GM23338 (cell line): ENCODE results near the gene CACNA1G. TPM values are rescaled to one million over a fixed set of nuclear protein-coding genes. Genes with fewer than 3 reads are reported as not detected.

Experiments
- ATAC-seq: fragments of 200-7000 bp; cut with Tn5 transposase; 3 replicates; pipeline ENCODE4 v1.9.1; 2020
- DNase-seq: peaks from one replicate; pipeline ENCODE4 v3.0.0-alpha.2; 2015; ENCODE audit warnings: low spot score
- H2AFZ ChIP-seq: fragments of 200-600 bp; sonication (generic); 2 replicates; pipeline ENCODE4 v1.8.0; 2016; ENCODE audit warnings: antibody characterized with exemption, mild to moderate bottlenecking, moderate library complexity
- H3F3A ChIP-seq: fragments of 200-600 bp; sonication (generic); replicated peaks from 2 replicates; pipeline ENCODE4 v1.8.0; 2017; ENCODE audit warnings: antibody characterized with exemption, mixed run types, low read depth
- H3K27ac ChIP-seq: fragments of 200-600 bp; sonication (generic); 2 replicates; pipeline ENCODE4 v1.6.1; 2016; ENCODE audit warnings: low read depth
- H3K27me3 ChIP-seq: fragments of 200-600 bp; sonication (generic); 2 replicates; pipeline ENCODE4 v1.8.0; 2016; ENCODE audit warnings: mild to moderate bottlenecking, mixed run types, moderate library complexity; ENCODE audit not compliant: insufficient read depth
- H3K36me3 ChIP-seq: fragments of 200-600 bp; sonication (generic); 2 replicates; pipeline ENCODE4 v1.8.0; 2016; ENCODE audit warnings: mild to moderate bottlenecking; ENCODE audit not compliant: insufficient read depth
- H3K4me1 ChIP-seq: fragments of 200-600 bp; sonication (generic); 2 replicates; pipeline ENCODE4 v1.8.0; 2016; ENCODE audit warnings: mild to moderate bottlenecking, moderate library complexity; ENCODE audit not compliant: insufficient read depth
- H3K4me2 ChIP-seq: fragments of 200-600 bp; sonication (generic); 2 replicates; pipeline ENCODE4 v1.7.1; 2017; ENCODE audit warnings: mixed run types
- H3K4me3 ChIP-seq: fragments of 200-600 bp; sonication (generic); 2 replicates; pipeline ENCODE4 v1.6.1; 2016; ENCODE audit warnings: mixed run types
- H3K79me2 ChIP-seq: fragments of 200-600 bp; sonication (generic); replicated peaks from 2 replicates; pipeline ENCODE4 v1.8.0; 2017; ENCODE audit warnings: mild to moderate bottlenecking; ENCODE audit not compliant: insufficient read depth
- H3K9me2 ChIP-seq: fragments of 200-600 bp; sonication (generic); 2 replicates; pipeline ENCODE4 v1.8.0; 2017; ENCODE audit not compliant: insufficient read depth
- H4K20me1 ChIP-seq: fragments of 200-600 bp; sonication (generic); replicated peaks from 2 replicates; pipeline ENCODE4 v1.8.0; 2017; ENCODE audit warnings: mild to moderate bottlenecking; ENCODE audit not compliant: insufficient read depth
- H3K27ac Mint-ChIP-seq: 2 replicates; pipeline ENCODE4 v1.8.0; 2020; ENCODE audit warnings: inconsistent platforms, mild to moderate bottlenecking, moderate library complexity, mixed read lengths
- H3K27me3 Mint-ChIP-seq: 3 replicates; pipeline ENCODE4 v1.8.0; 2022; ENCODE audit warnings: low read depth, mild to moderate bottlenecking, moderate library complexity, mixed read lengths, inconsistent platforms; ENCODE audit not compliant: insufficient read depth, poor library complexity
- H3K36me3 Mint-ChIP-seq: 3 replicates; pipeline ENCODE4 v1.8.0; 2021; ENCODE audit warnings: low read depth, mild to moderate bottlenecking, inconsistent platforms, moderate library complexity, mixed read lengths
- H3K4me1 Mint-ChIP-seq: 3 replicates; pipeline ENCODE4 v1.8.0; 2020; ENCODE audit warnings: mild to moderate bottlenecking, inconsistent platforms, mixed read lengths
- H3K4me3 Mint-ChIP-seq: 3 replicates; pipeline ENCODE4 v1.8.0; 2021; ENCODE audit warnings: moderate library complexity, mild to moderate bottlenecking, inconsistent platforms, mixed read lengths
- H3K9me3 Mint-ChIP-seq: 3 replicates; pipeline ENCODE4 v1.8.0; 2020; ENCODE audit warnings: moderate library complexity, mild to moderate bottlenecking, inconsistent platforms, mixed read lengths
- CREB1 ChIP-seq: fragments of 250-450 bp; sonication (Bioruptor Pico); IDR thresholded peaks from 2 replicates; pipeline ENCODE4 v1.5.0; 2020; ENCODE audit warnings: low read depth, mild to moderate bottlenecking, moderate library complexity
- EZH2 ChIP-seq: fragments of 200-600 bp; sonication (generic); IDR thresholded peaks from one replicate; pipeline ENCODE4 v1.8.0; 2017; ENCODE audit warnings: antibody characterized with exemption, mild to moderate bottlenecking, low read depth; ENCODE audit not compliant: unreplicated experiment
- EZH2phosphoT487 ChIP-seq: fragments of 200-600 bp; sonication (generic); IDR thresholded peaks from one replicate; pipeline ENCODE4 v1.8.1; 2018; ENCODE audit warnings: antibody characterized with exemption; ENCODE audit not compliant: unreplicated experiment
- JUNB ChIP-seq: IDR thresholded peaks from one replicate; pipeline ENCODE4 v1.6.1; 2016; ENCODE audit warnings: antibody characterized with exemption; ENCODE audit not compliant: unreplicated experiment
- NANOG ChIP-seq: IDR thresholded peaks from 2 replicates; pipeline ENCODE4 v1.6.1; 2016; ENCODE audit warnings: antibody characterized with exemption, borderline replicate concordance
- POLR2AphosphoS5 ChIP-seq: IDR thresholded peaks from 2 replicates; pipeline ENCODE4 v1.6.1; 2016; ENCODE audit warnings: antibody characterized with exemption, low read depth
- STAT1 ChIP-seq: IDR thresholded peaks from one replicate; pipeline ENCODE4 v1.6.1; 2016; ENCODE audit warnings: antibody characterized with exemption; ENCODE audit not compliant: unreplicated experiment
- ZNF114 ChIP-seq: fragments of 250-450 bp; sonication (Bioruptor Pico); IDR thresholded peaks from 2 replicates; pipeline ENCODE4 v1.5.0; 2020; ENCODE audit warnings: mild to moderate bottlenecking, moderate library complexity
- ZNF331 ChIP-seq: fragments of 250-450 bp; sonication (Bioruptor Pico); IDR thresholded peaks from 2 replicates; pipeline ENCODE4 v1.5.0; 2020; ENCODE audit warnings: low read depth, mild to moderate bottlenecking, moderate library complexity
- polyA plus RNA-seq: library from polyadenylated mRNA; unstranded; fragments of >200 nt; fragmentation: Nextera tagmentation; extraction: Ambion mirVana; gene quantifications from 2 replicates; pipeline ENCODE4 v1.2.1, GENCODE V29; 2016
- total RNA-seq: library from RNA; depleted of rRNA; stranded (reverse); fragments of >200 nt; shearing (Covaris generic); gene quantifications from 2 replicates; pipeline ENCODE4 v1.2.3, GENCODE V29; 2014
- TF ChIP-seq, protein P1 (sequence below), 2 experiments: fragments of 200-600 bp in 1 of 2; sonication (generic) in 1 of 2; conservative IDR thresholded peaks; 2 replicates each; pipeline versions ENCODE4 v1.5.1 to v1.6.1; 2016 to 2017; ENCODE audit warnings: antibody characterized with exemption in 2 of 2, low read depth in 2 of 2, mild to moderate bottlenecking in 2 of 2, moderate library complexity in 1 of 2
- TF ChIP-seq, protein P2 (sequence below): IDR thresholded peaks from one replicate; pipeline ENCODE4 v1.6.1; 2018; ENCODE audit warnings: antibody characterized with exemption; ENCODE audit not compliant: unreplicated experiment
- TF ChIP-seq, protein P3 (sequence below): IDR thresholded peaks from 2 replicates; pipeline ENCODE4 v1.6.1; 2016; ENCODE audit warnings: antibody characterized with exemption
- TF ChIP-seq, protein P4 (sequence below): fragments of 250-450 bp; sonication (Bioruptor Pico); IDR thresholded peaks from 2 replicates; pipeline ENCODE4 v1.5.0; 2020; ENCODE audit warnings: mild to moderate bottlenecking, moderate library complexity

Gene CACNA1G
- total and polyA plus RNA-seq, 2 experiments from 2014 or later, result 1.4 to 5.1 TPM

DNA sequence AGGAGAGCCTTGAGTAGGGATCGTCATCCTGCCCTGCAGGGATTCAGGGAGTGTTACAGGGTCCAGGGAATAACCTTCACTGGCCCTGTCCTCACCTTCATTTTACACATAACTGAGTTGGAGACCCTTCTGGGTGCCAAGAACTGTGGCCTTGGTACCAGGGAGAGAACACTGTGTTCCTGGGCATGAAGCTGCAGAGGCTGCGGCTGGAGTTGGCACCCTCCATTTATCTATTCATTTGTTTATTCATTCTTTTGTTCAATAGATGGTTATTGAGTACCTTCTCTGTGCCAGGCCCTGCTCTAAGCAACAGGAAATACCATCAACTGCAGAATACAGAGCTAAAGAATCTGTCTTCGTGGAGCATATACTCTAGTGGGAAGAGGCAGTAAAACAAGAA is 80.8 kb downstream of the CACNA1G start:
- peaks cover 19% of the 10 kb centered on the region for H3K4me1 Mint-ChIP-seq
- no peaks in the 10 kb centered on the region for H3K79me2 ChIP-seq

More for the DNA sequence above, 80.8 kb downstream of the CACNA1G start:
- Mint-ChIP-seq H3K9me3 (no peaks in the 10 kb centered on the region), H3K27ac (no peak overlapping the region; the same call in 1 of the 2 replicates), H3K27me3 (peaks cover 15% of the 10 kb centered on the region), H3K4me3 (no peak overlapping the region), H3K36me3 (no peaks in the 10 kb centered on the region)
- H3F3A ChIP-seq, result no peaks in the 10 kb centered on the region
- H3K27me3 ChIP-seq, result peaks cover 12% of the 10 kb centered on the region
- DNase-seq, result no peak
- no peaks in the 10 kb centered on the region for H3K9me2 ChIP-seq
- ATAC-seq, result peak; percentile 22; the same call in 2 of the 3 replicates
- no peak overlapping the region for H3K27ac ChIP-seq
- no peak overlapping the region for H3K4me3 ChIP-seq
- H3K36me3 ChIP-seq, result no peaks in the 10 kb centered on the region
- no peak for TF ChIP-seq STAT1
- TF ChIP-seq POLR2AphosphoS5, result no peak
- no peak for TF ChIP-seq CREB1 (CRISPR knock-in tag)
- no peak for TF ChIP-seq ZNF114 (CRISPR knock-in tag)
- TF ChIP-seq, protein P1, sequence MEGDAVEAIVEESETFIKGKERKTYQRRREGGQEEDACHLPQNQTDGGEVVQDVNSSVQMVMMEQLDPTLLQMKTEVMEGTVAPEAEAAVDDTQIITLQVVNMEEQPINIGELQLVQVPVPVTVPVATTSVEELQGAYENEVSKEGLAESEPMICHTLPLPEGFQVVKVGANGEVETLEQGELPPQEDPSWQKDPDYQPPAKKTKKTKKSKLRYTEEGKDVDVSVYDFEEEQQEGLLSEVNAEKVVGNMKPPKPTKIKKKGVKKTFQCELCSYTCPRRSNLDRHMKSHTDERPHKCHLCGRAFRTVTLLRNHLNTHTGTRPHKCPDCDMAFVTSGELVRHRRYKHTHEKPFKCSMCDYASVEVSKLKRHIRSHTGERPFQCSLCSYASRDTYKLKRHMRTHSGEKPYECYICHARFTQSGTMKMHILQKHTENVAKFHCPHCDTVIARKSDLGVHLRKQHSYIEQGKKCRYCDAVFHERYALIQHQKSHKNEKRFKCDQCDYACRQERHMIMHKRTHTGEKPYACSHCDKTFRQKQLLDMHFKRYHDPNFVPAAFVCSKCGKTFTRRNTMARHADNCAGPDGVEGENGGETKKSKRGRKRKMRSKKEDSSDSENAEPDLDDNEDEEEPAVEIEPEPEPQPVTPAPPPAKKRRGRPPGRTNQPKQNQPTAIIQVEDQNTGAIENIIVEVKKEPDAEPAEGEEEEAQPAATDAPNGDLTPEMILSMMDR (conservative IDR thresholded peaks at IDR 0.05; ENCODE audit: low read depth in 2 of 2), result no peak
- TF ChIP-seq NANOG, result no peak
- TF ChIP-seq EZH2phosphoT487, result no peak
- TF ChIP-seq, protein P2, sequence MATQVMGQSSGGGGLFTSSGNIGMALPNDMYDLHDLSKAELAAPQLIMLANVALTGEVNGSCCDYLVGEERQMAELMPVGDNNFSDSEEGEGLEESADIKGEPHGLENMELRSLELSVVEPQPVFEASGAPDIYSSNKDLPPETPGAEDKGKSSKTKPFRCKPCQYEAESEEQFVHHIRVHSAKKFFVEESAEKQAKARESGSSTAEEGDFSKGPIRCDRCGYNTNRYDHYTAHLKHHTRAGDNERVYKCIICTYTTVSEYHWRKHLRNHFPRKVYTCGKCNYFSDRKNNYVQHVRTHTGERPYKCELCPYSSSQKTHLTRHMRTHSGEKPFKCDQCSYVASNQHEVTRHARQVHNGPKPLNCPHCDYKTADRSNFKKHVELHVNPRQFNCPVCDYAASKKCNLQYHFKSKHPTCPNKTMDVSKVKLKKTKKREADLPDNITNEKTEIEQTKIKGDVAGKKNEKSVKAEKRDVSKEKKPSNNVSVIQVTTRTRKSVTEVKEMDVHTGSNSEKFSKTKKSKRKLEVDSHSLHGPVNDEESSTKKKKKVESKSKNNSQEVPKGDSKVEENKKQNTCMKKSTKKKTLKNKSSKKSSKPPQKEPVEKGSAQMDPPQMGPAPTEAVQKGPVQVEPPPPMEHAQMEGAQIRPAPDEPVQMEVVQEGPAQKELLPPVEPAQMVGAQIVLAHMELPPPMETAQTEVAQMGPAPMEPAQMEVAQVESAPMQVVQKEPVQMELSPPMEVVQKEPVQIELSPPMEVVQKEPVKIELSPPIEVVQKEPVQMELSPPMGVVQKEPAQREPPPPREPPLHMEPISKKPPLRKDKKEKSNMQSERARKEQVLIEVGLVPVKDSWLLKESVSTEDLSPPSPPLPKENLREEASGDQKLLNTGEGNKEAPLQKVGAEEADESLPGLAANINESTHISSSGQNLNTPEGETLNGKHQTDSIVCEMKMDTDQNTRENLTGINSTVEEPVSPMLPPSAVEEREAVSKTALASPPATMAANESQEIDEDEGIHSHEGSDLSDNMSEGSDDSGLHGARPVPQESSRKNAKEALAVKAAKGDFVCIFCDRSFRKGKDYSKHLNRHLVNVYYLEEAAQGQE, result no peak
- no peak for TF ChIP-seq ZNF331 (CRISPR knock-in tag)
- no peak for TF ChIP-seq JUNB
- TF ChIP-seq, protein P3, sequence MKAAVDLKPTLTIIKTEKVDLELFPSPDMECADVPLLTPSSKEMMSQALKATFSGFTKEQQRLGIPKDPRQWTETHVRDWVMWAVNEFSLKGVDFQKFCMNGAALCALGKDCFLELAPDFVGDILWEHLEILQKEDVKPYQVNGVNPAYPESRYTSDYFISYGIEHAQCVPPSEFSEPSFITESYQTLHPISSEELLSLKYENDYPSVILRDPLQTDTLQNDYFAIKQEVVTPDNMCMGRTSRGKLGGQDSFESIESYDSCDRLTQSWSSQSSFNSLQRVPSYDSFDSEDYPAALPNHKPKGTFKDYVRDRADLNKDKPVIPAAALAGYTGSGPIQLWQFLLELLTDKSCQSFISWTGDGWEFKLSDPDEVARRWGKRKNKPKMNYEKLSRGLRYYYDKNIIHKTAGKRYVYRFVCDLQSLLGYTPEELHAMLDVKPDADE, result no peak
- no peak for TF ChIP-seq EZH2
- TF ChIP-seq, protein P4, sequence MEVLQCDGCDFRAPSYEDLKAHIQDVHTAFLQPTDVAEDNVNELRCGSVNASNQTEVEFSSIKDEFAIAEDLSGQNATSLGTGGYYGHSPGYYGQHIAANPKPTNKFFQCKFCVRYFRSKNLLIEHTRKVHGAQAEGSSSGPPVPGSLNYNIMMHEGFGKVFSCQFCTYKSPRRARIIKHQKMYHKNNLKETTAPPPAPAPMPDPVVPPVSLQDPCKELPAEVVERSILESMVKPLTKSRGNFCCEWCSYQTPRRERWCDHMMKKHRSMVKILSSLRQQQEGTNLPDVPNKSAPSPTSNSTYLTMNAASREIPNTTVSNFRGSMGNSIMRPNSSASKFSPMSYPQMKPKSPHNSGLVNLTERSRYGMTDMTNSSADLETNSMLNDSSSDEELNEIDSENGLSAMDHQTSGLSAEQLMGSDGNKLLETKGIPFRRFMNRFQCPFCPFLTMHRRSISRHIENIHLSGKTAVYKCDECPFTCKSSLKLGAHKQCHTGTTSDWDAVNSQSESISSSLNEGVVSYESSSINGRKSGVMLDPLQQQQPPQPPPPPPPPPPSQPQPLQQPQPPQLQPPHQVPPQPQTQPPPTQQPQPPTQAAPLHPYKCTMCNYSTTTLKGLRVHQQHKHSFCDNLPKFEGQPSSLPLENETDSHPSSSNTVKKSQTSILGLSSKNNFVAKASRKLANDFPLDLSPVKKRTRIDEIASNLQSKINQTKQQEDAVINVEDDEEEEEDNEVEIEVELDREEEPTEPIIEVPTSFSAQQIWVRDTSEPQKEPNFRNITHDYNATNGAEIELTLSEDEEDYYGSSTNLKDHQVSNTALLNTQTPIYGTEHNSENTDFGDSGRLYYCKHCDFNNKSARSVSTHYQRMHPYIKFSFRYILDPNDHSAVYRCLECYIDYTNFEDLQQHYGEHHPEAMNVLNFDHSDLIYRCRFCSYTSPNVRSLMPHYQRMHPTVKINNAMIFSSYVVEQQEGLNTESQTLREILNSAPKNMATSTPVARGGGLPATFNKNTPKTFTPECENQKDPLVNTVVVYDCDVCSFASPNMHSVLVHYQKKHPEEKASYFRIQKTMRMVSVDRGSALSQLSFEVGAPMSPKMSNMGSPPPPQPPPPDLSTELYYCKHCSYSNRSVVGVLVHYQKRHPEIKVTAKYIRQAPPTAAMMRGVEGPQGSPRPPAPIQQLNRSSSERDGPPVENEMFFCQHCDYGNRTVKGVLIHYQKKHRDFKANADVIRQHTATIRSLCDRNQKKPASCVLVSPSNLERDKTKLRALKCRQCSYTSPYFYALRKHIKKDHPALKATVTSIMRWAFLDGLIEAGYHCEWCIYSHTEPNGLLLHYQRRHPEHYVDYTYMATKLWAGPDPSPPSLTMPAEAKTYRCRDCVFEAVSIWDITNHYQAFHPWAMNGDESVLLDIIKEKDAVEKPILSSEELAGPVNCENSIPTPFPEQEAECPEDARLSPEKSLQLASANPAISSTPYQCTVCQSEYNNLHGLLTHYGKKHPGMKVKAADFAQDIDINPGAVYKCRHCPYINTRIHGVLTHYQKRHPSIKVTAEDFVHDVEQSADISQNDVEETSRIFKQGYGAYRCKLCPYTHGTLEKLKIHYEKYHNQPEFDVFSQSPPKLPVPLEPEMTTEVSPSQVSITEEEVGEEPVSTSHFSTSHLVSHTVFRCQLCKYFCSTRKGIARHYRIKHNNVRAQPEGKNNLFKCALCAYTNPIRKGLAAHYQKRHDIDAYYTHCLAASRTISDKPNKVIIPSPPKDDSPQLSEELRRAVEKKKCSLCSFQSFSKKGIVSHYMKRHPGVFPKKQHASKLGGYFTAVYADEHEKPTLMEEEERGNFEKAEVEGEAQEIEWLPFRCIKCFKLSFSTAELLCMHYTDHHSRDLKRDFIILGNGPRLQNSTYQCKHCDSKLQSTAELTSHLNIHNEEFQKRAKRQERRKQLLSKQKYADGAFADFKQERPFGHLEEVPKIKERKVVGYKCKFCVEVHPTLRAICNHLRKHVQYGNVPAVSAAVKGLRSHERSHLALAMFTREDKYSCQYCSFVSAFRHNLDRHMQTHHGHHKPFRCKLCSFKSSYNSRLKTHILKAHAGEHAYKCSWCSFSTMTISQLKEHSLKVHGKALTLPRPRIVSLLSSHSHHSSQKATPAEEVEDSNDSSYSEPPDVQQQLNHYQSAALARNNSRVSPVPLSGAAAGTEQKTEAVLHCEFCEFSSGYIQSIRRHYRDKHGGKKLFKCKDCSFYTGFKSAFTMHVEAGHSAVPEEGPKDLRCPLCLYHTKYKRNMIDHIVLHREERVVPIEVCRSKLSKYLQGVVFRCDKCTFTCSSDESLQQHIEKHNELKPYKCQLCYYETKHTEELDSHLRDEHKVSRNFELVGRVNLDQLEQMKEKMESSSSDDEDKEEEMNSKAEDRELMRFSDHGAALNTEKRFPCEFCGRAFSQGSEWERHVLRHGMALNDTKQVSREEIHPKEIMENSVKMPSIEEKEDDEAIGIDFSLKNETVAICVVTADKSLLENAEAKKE (CRISPR knock-in tag), result no peak
- 0 out of 2 replicates have a peak overlapping the region, but pooled peaks have one; percentile 85 for H2AFZ ChIP-seq
- H3K4me2 ChIP-seq, result no peak overlapping the region
- H3K4me1 ChIP-seq, result peaks cover 13% of the 10 kb centered on the region; the same call in 1 of the 2 replicates
- no peaks in the 10 kb centered on the region for H4K20me1 ChIP-seq
